Fibroblast of pulmonary artery (primary cell): ENCODE results near the gene UQCRC1.

ENCODE experiments used
- DNase-seq: peaks from one replicate; pipeline ENCODE4 v3.0.0-alpha.2; 2010; ENCODE audit warnings: low read depth
- H3K4me3 ChIP-seq: replicated peaks from 2 replicates; pipeline ENCODE4 v1.5.1; 2011; ENCODE audit warnings: low read depth, mild to moderate bottlenecking, control low read depth, low read length, moderate library complexity
- CTCF ChIP-seq: IDR thresholded peaks from 2 replicates; pipeline ENCODE4 v1.5.1; 2011; ENCODE audit warnings: mild to moderate bottlenecking, control low read depth, low read length, inconsistent platforms; ENCODE audit errors: missing control alignments

Gene UQCRC1

GRCh38 chr3:48573973-48574585 lies 35.4 kb downstream of the UQCRC1 start:
- no peak overlapping the region for H3K4me3 ChIP-seq
- DNase-seq = no peak

GRCh38 chr3:48572517-48572916 lies 36.9 kb downstream of the UQCRC1 start:
- no peak for TF ChIP-seq CTCF
- DNase-seq = no peak
- H3K4me3 ChIP-seq = no peak overlapping the region

More at GRCh38 chr3:48573973-48574585, 35.4 kb downstream of the UQCRC1 start:
- no peak for TF ChIP-seq CTCF

- DNase-seq = no peak
- TF ChIP-seq CTCF = no peak
- H3K4me3 ChIP-seq = no peak overlapping the region
Measured at GRCh38 chr3:48571938-48572337, 37.5 kb downstream of the UQCRC1 start.

GRCh38 chr3:48569808-48570450 lies 39.5 kb downstream of the UQCRC1 start:
- no peak for TF ChIP-seq CTCF
- DNase-seq = no peak
- no peak overlapping the region for H3K4me3 ChIP-seq

GRCh38 chr3:48569400-48569799 lies 40.0 kb downstream of the UQCRC1 start:
- H3K4me3 ChIP-seq = no peak overlapping the region
- no peak for TF ChIP-seq CTCF
- no peak for DNase-seq

GRCh38 chr3:48568476-48568875 lies 41.0 kb downstream of the UQCRC1 start:
- no peak for DNase-seq
- TF ChIP-seq CTCF = no peak
- no peak overlapping the region for H3K4me3 ChIP-seq

- TF ChIP-seq CTCF = no peak
- no peak for DNase-seq
- H3K4me3 ChIP-seq = no peak overlapping the region
Measured at GRCh38 chr3:48567500-48567899, 41.9 kb downstream of the UQCRC1 start.
